Activated CD8-positive, alpha-beta T cell treated with anti-CD3 and anti-CD28 coated beads for 36 hours (primary cell): Measurements from ENCODE around the gene RNF151. TPM values are rescaled to one million over a fixed set of nuclear protein-coding genes. Genes with fewer than 3 reads are reported as not detected.
A peak's percentile ranks its signal among the peaks of the same experiment; 100 is the strongest.

Source experiments
- ATAC-seq: fragments of 200-7000 bp; cut with Tn5 transposase; one replicate; pipeline ENCODE4 v1.10.0; 2021; ENCODE audit warnings: mild to moderate bottlenecking, moderate library complexity
- CTCF ChIA-PET: fragments of 350-600 bp; sonication (Branson Sonifier 250); formaldehyde crosslinking; loops from one replicate; lab custom pipeline; 2021; ENCODE audit warnings: antibody characterized with exemption; lab: Charles Lee
- POLR2A ChIA-PET: fragments of 350-600 bp; sonication (Branson Sonifier 250); formaldehyde crosslinking; loops from one replicate; lab custom pipeline; 2021; ENCODE audit warnings: antibody characterized with exemption; lab: Charles Lee
- DNase-seq: peaks from one replicate; pipeline ENCODE4 v3.0.0-alpha.2; 2020
- H3K27ac Mint-ChIP-seq: one replicate; pipeline ENCODE4 v1.8.0; 2021; ENCODE audit warnings: mild to moderate bottlenecking, mixed read lengths
- H3K27me3 Mint-ChIP-seq: one replicate; pipeline ENCODE4 v1.8.0; 2021; ENCODE audit warnings: mixed read lengths
- H3K36me3 Mint-ChIP-seq: one replicate; pipeline ENCODE4 v1.8.0; 2021; ENCODE audit warnings: low read depth, mixed read lengths
- H3K4me1 Mint-ChIP-seq: one replicate; pipeline ENCODE4 v1.8.0; 2021; ENCODE audit warnings: low read depth, mixed read lengths
- H3K4me3 Mint-ChIP-seq: one replicate; pipeline ENCODE4 v1.8.0; 2021; ENCODE audit warnings: mild to moderate bottlenecking, moderate library complexity, mixed read lengths
- H3K9me3 Mint-ChIP-seq: one replicate; pipeline ENCODE4 v1.8.0; 2021; ENCODE audit warnings: mixed read lengths
- intact Hi-C: fragments of 100-400 bp; cut with micrococcal nuclease; formaldehyde crosslinking; loops from one replicate; pipeline ENCODE4 v1.10.0; 2022
- total RNA-seq, 2 experiments: library from RNA; stranded (reverse); gene quantifications; one replicate each; pipeline ENCODE4 v1.2.3, GENCODE V29; 2021
- TF ChIP-seq, protein P1 (sequence below): fragments of 200-600 bp; IDR thresholded peaks from one replicate; pipeline ENCODE4 v1.8.0; 2022; ENCODE audit warnings: antibody characterized with exemption, mild to moderate bottlenecking

The RNF151 gene
- total RNA-seq, 2 experiments from 2014 or later = not detected

DNA sequence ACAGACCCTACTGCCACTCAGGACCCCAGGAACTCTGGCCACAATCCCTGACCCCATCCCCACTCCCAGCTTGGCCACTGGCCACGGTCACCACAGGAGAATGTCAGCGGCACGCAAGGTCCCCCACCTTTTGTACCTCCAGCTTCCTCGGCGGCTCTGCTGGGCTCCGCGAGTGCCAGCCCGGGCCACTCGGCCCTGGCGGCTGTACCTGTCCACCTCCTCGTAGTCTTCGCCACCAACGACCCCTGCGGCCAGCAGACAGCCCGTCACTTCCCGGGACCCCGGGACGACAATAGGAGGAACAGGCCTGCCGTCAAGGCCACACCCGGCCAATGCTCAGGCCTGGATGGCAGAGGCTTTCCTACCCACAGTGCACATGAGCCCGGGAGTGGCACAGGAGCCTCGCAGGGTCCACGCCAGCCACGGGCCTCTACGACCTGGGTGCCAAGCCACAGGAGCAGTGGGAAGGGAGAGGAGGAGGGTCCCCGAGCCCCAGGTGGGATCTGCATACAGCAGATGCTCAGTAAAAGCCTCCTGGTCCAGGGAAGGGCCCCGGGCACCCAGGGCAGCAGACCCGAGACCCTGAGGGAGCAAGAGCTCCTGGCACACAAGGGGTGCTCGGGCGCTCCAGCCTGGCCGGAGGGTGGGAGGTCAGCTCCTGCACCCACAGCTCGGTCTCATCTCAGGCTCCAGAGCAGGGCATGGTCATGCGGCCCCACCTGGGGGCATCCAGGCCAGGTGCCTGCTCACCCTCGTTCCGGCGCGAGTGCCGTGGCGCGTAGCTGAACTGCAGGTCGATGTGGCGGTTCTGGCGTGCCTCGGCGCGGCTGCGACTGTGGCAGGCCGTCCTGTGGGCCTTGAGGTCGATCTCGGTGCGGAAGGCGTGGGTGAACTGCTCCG, 35.0 kb downstream of the RNF151 start:
- H3K4me3 Mint-ChIP-seq = no peak overlapping the region
- intact Hi-C loops = no loop called here

DNA sequence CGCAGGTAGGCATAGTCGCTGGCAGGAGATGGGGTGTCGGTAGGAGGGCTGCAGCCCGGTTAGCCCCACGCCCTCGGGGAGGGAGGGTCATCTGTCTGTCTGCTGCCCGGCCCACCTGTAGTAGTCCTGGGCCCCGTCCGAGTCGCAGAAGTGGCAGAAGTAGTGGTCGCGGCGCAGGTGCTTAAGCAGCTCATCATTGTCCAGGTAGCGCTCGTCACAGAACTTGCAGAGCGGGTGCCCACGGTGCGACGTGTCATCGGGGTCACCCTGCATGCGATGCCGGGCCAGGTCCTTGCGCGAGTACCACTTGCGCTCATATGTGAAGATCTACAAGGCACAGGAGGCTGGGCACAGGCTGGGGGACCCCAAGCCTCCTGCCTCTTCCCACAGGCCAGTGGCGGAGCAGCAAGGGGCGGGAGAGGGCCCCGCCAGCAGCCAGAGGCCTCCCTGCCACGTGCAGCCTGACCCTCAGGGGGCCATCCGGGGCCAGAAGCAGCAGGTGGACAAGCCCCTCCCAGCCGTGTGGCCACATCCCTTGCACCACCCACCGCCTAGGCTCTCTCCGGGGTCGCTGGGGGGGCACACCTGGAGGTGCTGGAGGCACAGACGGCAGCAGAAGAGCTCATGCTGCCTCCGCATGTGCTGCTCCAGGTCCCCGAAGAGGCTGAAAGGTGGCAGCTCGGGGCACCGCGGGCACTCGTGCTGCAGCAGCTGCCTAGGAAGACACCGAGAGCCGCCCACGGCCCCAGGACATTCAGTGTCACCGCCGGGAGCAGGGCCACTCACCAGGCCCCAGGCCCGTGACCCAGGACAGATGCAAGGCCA, 36.0 kb downstream of the RNF151 start:
- Mint-ChIP-seq H3K4me3 (no peak overlapping the region), H3K27me3 (no peaks in the 10 kb centered on the region), H3K36me3 (peaks cover 35% of the 10 kb centered on the region), H3K4me1 (peaks cover 26% of the 10 kb centered on the region), H3K27ac (no peak overlapping the region), H3K9me3 (no peaks in the 10 kb centered on the region)
- intact Hi-C loops = no loop called here
- TF ChIP-seq, protein P1, sequence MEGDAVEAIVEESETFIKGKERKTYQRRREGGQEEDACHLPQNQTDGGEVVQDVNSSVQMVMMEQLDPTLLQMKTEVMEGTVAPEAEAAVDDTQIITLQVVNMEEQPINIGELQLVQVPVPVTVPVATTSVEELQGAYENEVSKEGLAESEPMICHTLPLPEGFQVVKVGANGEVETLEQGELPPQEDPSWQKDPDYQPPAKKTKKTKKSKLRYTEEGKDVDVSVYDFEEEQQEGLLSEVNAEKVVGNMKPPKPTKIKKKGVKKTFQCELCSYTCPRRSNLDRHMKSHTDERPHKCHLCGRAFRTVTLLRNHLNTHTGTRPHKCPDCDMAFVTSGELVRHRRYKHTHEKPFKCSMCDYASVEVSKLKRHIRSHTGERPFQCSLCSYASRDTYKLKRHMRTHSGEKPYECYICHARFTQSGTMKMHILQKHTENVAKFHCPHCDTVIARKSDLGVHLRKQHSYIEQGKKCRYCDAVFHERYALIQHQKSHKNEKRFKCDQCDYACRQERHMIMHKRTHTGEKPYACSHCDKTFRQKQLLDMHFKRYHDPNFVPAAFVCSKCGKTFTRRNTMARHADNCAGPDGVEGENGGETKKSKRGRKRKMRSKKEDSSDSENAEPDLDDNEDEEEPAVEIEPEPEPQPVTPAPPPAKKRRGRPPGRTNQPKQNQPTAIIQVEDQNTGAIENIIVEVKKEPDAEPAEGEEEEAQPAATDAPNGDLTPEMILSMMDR = no peak
- DNase-seq = no peak
- ATAC-seq = no peak
- POLR2A ChIA-PET = interaction anchor here (0.9 to 1.9 kb wide), 4 partner anchors 9 to 152 kb away, joined by 3 to 7 read pairs (median 4); partner anchors contain the start of genes RPS2 and TRAF7
- CTCF ChIA-PET = interaction anchor here (1.0 to 4.6 kb wide), 7 partner anchors 7 to 151 kb away, joined by 3 to 34 read pairs (median 12); partner anchors contain the start of genes NPW and PKD1

More for the DNA sequence above, 35.0 kb downstream of the RNF151 start:
- Mint-ChIP-seq H3K9me3 (no peaks in the 10 kb centered on the region), H3K27me3 (no peaks in the 10 kb centered on the region), H3K27ac (no peak overlapping the region), H3K36me3 (peaks cover 31% of the 10 kb centered on the region), H3K4me1 (peaks cover 23% of the 10 kb centered on the region)
- ATAC-seq (no peak), DNase-seq (no peak)
- POLR2A ChIA-PET = interaction anchor here (1.0 to 1.8 kb wide), 4 partner anchors 9 to 153 kb away, joined by 3 to 4 read pairs (median 4); partner anchors contain the start of gene TRAF7
- TF ChIP-seq, protein P1 = no peak
- CTCF ChIA-PET = interaction anchor here (4.6 kb wide), 1 partner anchor 9 kb away, joined by 34 read pairs; no protein-coding TSS in a partner anchor

DNA sequence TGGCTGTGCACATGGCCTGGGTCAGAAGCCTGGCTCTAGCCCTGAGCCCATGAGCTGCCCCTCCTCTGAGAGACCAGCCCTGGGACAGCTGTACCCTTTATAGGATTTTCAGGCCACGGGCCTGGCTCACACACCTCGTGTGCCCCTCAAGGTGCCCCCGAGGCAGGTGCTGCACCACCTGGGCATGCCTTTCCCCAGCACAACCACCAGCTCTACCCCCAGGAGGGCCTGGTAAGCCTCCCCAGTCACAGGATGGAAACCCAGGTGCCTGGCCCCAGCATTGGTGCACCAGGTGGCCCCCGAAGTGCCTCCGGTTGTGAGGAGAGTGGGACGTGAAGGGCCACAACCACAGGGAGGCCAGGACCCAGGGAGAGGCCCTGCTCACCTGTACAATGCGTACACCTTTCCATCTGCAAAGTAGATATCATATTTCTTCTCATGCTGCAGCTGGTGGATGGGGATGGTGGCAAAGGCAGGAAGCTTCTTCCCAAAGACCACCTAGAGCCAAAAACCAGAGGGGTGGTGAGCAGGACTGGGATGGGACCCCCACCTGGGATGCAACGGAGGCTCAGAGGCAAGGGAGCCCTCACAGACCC, 36.7 kb downstream of the RNF151 start:
- H3K27me3 Mint-ChIP-seq = no peaks in the 10 kb centered on the region
- ATAC-seq (no peak), DNase-seq (no peak)
- no peak overlapping the region for H3K27ac Mint-ChIP-seq
- no peak overlapping the region for H3K4me3 Mint-ChIP-seq
- ChIA-PET CTCF (interaction anchor here (1.0 to 4.6 kb wide), 13 partner anchors 8 to 150 kb away, joined by 3 to 34 read pairs (median 6); partner anchors contain the start of genes NPW and PKD1), POLR2A (interaction anchor here (0.7 to 1.9 kb wide), 7 partner anchors 10 to 249 kb away, joined by 3 to 7 read pairs (median 3); partner anchors contain the start of genes NDUFB10, RPS2 and TRAF7)
- H3K4me1 Mint-ChIP-seq = peaks cover 32% of the 10 kb centered on the region
- intact Hi-C loops = no loop called here
- H3K36me3 Mint-ChIP-seq = peaks cover 37% of the 10 kb centered on the region
- TF ChIP-seq, protein P1 = no peak
- no peaks in the 10 kb centered on the region for H3K9me3 Mint-ChIP-seq

DNA sequence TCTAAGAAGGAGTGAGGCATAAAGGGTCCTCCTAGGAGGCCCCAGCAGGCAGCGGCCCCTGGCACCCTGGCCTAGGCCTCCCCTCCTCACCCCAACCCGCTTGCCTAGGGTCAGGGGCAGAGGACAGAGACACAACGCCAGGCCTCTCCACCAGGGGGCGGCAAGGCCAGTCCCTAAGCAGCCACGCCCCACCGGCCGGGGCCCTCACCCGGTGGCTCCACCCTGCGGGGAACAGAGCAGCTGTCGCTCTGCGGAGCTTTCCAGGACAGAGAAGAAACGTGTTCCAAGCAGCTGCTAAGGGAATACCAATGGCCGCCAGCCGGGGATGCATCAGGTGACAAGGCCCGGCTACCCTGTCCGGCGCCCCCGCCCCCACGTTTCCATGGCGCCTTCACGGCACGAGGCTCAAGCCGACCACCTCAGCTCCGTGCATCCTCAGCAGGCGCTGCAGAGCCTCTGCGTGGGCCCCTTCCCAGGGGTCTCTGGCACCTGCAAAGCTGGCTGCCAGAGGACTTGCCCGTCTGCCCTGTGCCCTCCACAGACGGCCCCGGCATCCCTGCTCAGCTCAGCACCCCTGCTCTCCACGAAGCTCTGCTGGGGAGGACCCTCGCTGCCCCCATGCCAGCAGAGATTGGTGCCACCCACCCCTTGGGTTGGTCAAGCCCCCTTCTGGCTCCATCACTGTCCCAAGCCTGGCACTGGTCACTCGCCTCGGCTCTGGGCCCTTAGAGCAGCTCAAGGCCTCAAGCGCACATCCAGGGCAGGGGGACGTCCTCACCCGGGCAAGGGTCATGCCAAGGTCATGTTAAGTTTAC, 37.4 kb downstream of the RNF151 start:
- H3K36me3 Mint-ChIP-seq = peaks cover 43% of the 10 kb centered on the region
- no peak overlapping the region for H3K4me3 Mint-ChIP-seq
- no peaks in the 10 kb centered on the region for H3K9me3 Mint-ChIP-seq
- DNase-seq (peak; percentile 94), ATAC-seq (peak; percentile 96)
- intact Hi-C loops = no loop called here
- H3K4me1 Mint-ChIP-seq = peaks cover 37% of the 10 kb centered on the region
- TF ChIP-seq, protein P1 = peak; percentile 95
- CTCF ChIA-PET = interaction anchor here (0.6 to 4.6 kb wide), 26 partner anchors 8 to 201 kb away, joined by 3 to 34 read pairs (median 3); partner anchors contain the start of genes GFER, NPW, NTHL1 and PKD1
- POLR2A ChIA-PET = interaction anchor here (0.7 to 1.9 kb wide), 10 partner anchors 11 to 248 kb away, joined by 3 to 7 read pairs (median 4); partner anchors contain the start of genes GFER, NDUFB10, NPW and RPS2
- H3K27ac Mint-ChIP-seq = no peak overlapping the region
- H3K27me3 Mint-ChIP-seq = no peaks in the 10 kb centered on the region
